Left lung (tissue), 10 donors: ENCODE data around the gene ARL6IP4. TPM values are rescaled to one million over a fixed set of nuclear protein-coding genes. Genes with fewer than 3 reads are reported as not detected.

Source experiments
- ATAC-seq: fragments of 200-7000 bp; cut with Tn5 transposase; one replicate; pipeline ENCODE4 v1.9.1; 2020; ENCODE audit warnings: moderate library complexity
- DNase-seq, 4 donors: peaks; one replicate each; pipeline ENCODE4 v3.0.0-alpha.2; 2013 to 2020
- H3K27ac ChIP-seq, 2 donors: fragments of 200-600 bp; sonication (generic) in 1 of 2; one replicate each; pipeline versions ENCODE4 v1.5.0 to v1.8.0; 2020 to 2021
- H3K27me3 ChIP-seq, 2 donors: fragments of 200-600 bp; sonication (generic) in 1 of 2; one replicate each; pipeline versions ENCODE4 v1.5.0 to v1.8.0; 2020 to 2021
- H3K36me3 ChIP-seq, 2 donors: fragments of 200-600 bp; sonication (generic) in 1 of 2; one replicate each; pipeline versions ENCODE4 v1.5.0 to v1.8.0; 2020 to 2021
- H3K4me1 ChIP-seq, 2 donors: fragments of 200-600 bp; one replicate each; pipeline ENCODE4 v1.8.0; 2021
- H3K4me3 ChIP-seq, 2 donors: fragments of 200-600 bp; sonication (generic) in 1 of 2; one replicate each; pipeline versions ENCODE4 v1.5.0 to v1.8.0; 2020 to 2021; ENCODE audit warnings: mild to moderate bottlenecking in 1 of 2
- H3K9me3 ChIP-seq, 2 donors: fragments of 200-600 bp; sonication (generic) in 1 of 2; one replicate each; pipeline versions ENCODE4 v1.5.0 to v1.8.0; 2020 to 2021
- intact Hi-C, 2 donors: fragments of 100-400 bp; cut with DNase I; formaldehyde crosslinking; loops; one replicate each; pipeline versions ENCODE4 v1.11.2 to v1.14.2; 2022
- polyA plus RNA-seq, 6 donors: library from polyadenylated mRNA; unstranded; fragments of 120-200 nt; gene quantifications; one replicate each; pipeline ENCODE4 v1.2.1, GENCODE V29; 2013; ENCODE audit not compliant: insufficient read length in 6 of 6
- total RNA-seq, 2 donors: library from RNA; stranded (reverse); fragmentation: NEBNext Ultra II Directional; extraction: Animal tissue kit (Norgen Biotek cat#: 25700); gene quantifications; one replicate each; pipeline ENCODE4 v1.2.1, GENCODE V29; 2021
- TF ChIP-seq, protein P1 (sequence below), 2 donors: fragments of 200-600 bp; sonication (generic) in 1 of 2; IDR thresholded peaks; one replicate each; pipeline versions ENCODE4 v1.5.0 to v1.8.0; 2021; ENCODE audit warnings: antibody characterized with exemption in 2 of 2
- donor health status: DM: no; HTN: yes; CAD: no.
- donor health status: DM: no; HTN: no; CAD: no.

The ARL6IP4 gene
- total and polyA plus RNA-seq, 8 donors: 122 to 198 (median 158) TPM

DNA sequence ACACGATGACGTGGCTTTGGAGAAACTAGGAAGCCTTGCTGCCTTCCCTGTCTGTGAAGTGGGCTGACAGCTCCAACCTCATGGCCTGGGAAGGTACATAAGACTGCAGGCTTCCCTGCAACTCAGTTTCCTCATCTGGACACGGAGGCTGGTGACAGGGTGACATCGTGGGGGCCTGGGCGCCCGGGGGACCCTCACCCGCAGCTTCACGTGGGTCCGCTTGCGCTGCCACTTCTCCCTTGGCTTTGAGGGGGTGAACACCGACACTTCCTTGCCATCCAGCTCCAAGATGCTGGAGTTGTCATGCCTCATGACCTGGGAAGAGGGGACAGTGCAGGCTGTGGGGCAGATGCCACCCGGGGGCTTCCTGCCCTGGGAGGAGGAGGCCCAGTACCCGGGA is 7.6 kb downstream of the ARL6IP4 start:
- TF ChIP-seq, protein P1, sequence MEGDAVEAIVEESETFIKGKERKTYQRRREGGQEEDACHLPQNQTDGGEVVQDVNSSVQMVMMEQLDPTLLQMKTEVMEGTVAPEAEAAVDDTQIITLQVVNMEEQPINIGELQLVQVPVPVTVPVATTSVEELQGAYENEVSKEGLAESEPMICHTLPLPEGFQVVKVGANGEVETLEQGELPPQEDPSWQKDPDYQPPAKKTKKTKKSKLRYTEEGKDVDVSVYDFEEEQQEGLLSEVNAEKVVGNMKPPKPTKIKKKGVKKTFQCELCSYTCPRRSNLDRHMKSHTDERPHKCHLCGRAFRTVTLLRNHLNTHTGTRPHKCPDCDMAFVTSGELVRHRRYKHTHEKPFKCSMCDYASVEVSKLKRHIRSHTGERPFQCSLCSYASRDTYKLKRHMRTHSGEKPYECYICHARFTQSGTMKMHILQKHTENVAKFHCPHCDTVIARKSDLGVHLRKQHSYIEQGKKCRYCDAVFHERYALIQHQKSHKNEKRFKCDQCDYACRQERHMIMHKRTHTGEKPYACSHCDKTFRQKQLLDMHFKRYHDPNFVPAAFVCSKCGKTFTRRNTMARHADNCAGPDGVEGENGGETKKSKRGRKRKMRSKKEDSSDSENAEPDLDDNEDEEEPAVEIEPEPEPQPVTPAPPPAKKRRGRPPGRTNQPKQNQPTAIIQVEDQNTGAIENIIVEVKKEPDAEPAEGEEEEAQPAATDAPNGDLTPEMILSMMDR (IDR thresholded peaks at IDR 0.05): no peak
- intact Hi-C loops: no loop called here
- Histone ChIP-seq H3K4me1 (peaks cover 22 to 24% of the 10 kb centered on the region in 2 donors), H3K9me3 (no peaks in the 10 kb centered on the region), H3K27me3 (no peaks in the 10 kb centered on the region), H3K36me3 (peaks cover 0 to 85% of the 10 kb centered on the region in 2 donors), H3K27ac (no peak overlapping the region), H3K4me3 (no peak overlapping the region)
- ATAC-seq: no peak
- DNase-seq: no peak

DNA sequence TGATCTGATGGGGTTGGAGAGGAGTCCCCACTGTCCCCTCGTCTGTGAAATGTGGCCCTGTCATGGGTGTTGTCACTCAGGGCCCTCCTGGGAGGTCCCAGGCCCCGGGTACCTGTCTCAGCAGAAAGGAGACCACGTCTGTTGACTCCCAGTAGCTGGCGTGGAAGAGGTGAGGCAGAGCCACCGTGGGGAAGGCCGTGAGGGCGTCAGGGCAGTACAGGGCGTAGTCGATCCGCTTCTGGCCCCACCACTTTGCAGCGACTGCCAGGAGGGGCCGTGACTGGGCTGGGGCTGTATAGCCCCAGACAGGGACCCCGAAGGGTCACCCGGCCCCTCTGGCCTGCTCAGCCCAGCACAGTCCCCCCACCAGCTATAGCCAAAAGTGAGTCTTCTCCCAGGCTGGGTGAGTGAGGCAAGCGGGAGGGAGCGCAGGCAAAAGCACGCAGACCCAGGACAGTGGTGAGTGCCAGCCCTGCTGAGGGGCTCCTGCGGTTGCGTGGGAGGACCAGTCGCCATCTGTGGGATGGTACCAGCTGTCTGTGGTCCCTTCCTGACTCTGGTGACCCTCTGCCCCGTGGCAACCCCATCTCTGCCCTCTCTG is 8.2 kb downstream of the ARL6IP4 start:
- DNase-seq (no peak), ATAC-seq (no peak)
- TF ChIP-seq, protein P1 (IDR thresholded peaks at IDR 0.05): no peak
- intact Hi-C loops: no loop called here
- Histone ChIP-seq H3K4me3 (no peak overlapping the region), H3K27me3 (no peaks in the 10 kb centered on the region), H3K36me3 (peaks cover 0 to 80% of the 10 kb centered on the region in 2 donors), H3K27ac (no peak overlapping the region), H3K4me1 (peaks cover 17 to 18% of the 10 kb centered on the region in 2 donors), H3K9me3 (no peaks in the 10 kb centered on the region)

DNA sequence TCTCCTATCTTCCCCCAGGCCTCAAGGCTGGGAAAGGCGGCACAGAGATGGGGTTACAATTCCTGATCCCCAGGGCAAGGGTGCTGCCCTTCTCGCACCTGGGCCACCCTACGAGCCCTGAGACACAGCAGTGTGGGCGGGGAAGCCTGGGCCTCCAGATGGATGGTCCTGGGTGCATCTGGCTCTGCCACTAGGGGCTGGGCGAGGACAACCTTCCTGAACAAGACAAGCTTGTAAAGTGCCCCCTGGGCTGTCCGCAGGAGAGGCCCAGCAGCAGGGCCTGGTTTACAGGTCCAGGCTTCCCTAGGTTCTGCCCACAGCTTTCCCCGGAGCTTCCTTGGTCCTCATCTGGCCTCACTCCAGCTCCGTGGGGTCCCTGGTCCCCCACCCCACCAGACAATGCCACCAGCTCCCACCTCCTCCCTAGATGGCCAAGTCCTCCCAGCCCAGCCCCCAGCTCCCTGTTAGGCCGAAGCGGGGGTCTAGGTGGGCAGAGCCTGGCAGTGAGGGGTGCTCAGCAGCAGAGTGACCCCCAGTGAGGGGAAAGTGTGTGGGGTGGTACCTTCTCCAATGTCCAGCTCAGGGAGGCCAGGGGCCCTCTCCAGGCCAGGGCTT is 8.9 kb downstream of the ARL6IP4 start:
- Histone ChIP-seq H3K36me3 (peaks cover 0 to 80% of the 10 kb centered on the region in 2 donors), H3K9me3 (no peaks in the 10 kb centered on the region), H3K27ac (no peak overlapping the region), H3K4me1 (peaks cover 11% of the 10 kb centered on the region in 2 donors), H3K4me3 (no peak overlapping the region), H3K27me3 (no peaks in the 10 kb centered on the region)
- DNase-seq (no peak), ATAC-seq (no peak)
- intact Hi-C loops: no loop called here
- TF ChIP-seq, protein P1 (IDR thresholded peaks at IDR 0.05): no peak

DNA sequence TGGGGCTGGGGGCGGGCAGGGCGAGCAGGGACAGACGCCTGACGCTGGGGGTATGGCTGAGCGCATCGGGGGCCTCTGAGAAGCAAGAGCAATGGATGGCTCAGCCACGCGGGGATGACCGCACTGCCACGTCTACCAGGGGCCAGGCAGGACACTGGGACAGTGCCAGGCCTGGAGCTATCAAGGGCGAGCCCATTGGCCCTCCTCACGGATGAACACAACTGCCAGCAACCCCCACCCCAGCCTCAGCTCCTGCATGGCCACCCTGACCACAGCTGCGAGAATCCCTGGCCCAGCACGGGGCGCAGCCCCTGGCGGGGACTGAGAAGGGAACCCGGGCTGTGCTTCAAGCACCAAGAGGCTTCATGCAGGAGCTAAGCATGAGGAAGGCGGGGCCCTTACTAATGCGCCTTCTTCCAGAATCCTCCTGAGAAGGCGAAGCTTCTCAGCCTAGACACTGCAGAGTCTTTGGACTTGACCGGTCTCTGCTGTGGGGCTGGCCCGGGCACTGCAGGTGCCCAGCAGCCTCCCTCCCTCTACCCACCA is 9.5 kb downstream of the ARL6IP4 start:
- peaks cover 0 to 86% of the 10 kb centered on the region in 2 donors for H3K36me3 ChIP-seq

DNA sequence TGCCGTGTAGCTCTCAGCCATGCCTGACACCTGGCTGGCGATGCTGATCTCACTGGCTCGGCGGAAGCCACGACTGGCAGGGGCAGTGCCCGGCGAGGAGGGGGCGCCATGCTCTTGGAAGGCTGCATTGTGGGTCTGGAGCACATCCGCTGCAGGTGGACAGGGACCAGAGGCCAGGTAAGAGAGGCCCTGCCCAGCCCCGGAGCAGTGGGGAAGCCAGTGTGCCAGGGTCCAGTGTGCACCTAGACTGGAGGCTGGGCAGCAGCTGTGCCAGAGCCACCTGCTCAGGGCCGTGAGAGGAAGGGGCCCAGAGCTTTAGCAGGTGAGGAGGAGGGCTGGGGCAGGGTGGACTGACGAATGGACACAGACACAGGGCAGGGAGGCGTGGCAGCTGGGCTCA is 10.1 kb downstream of the ARL6IP4 start:
- Histone ChIP-seq H3K27ac (no peak overlapping the region), H3K4me1 (no peaks in the 10 kb centered on the region), H3K4me3 (no peak overlapping the region), H3K36me3 (peaks cover 0 to 85% of the 10 kb centered on the region in 2 donors), H3K27me3 (no peaks in the 10 kb centered on the region), H3K9me3 (no peaks in the 10 kb centered on the region)
- DNase-seq: no peak
- intact Hi-C loops: no loop called here
- ATAC-seq: no peak
- TF ChIP-seq, protein P1 (IDR thresholded peaks at IDR 0.05): no peak

More for the DNA sequence above, 9.5 kb downstream of the ARL6IP4 start:
- H3K27me3 ChIP-seq: no peaks in the 10 kb centered on the region
- TF ChIP-seq, protein P1 (IDR thresholded peaks at IDR 0.05): no peak
- intact Hi-C loops: no loop called here
- H3K27ac ChIP-seq: no peak overlapping the region
- H3K9me3 ChIP-seq: no peaks in the 10 kb centered on the region
- no peak for ATAC-seq
- DNase-seq: peak in 1 of 4 donors; percentile 72
- H3K4me1 ChIP-seq: peaks cover 5% of the 10 kb centered on the region in 2 donors
- no peak overlapping the region for H3K4me3 ChIP-seq
